Central memory CD8-positive, alpha-beta T cell (primary cell): ENCODE measurements around the gene SLC17A9.

Experiments
- ATAC-seq: fragments of 150-1000 bp; cut with Tn5 transposase; replicated peaks from 2 replicates; pipeline ENCODE4 v1.10.0; 2022; ENCODE audit warnings: mild to moderate bottlenecking, moderate FRiP score, moderate number of reproducible peaks; ENCODE audit not compliant: poor library complexity, severe bottlenecking; ENCODE audit errors: extremely low read depth
- DNase-seq, 2 donors: peaks; one replicate each; pipeline ENCODE4 v3.0.0; 2021; ENCODE audit warnings: low spot score in 2 of 2
- H3K27ac Mint-ChIP-seq: one replicate; pipeline ENCODE4 v1.8.0; 2022; ENCODE audit warnings: low read depth, mild to moderate bottlenecking, moderate library complexity, mixed read lengths
- H3K27me3 Mint-ChIP-seq: one replicate; pipeline ENCODE4 v1.8.0; 2022; ENCODE audit warnings: mixed read lengths
- H3K36me3 Mint-ChIP-seq: one replicate; pipeline ENCODE4 v1.8.0; 2022; ENCODE audit warnings: mild to moderate bottlenecking, moderate library complexity, mixed read lengths; ENCODE audit not compliant: insufficient read depth
- H3K4me1 Mint-ChIP-seq: one replicate; pipeline ENCODE4 v1.8.0; 2022; ENCODE audit warnings: mixed read lengths
- H3K4me3 Mint-ChIP-seq: one replicate; pipeline ENCODE4 v1.8.0; 2022; ENCODE audit warnings: mild to moderate bottlenecking, moderate library complexity, mixed read lengths
- H3K9me3 Mint-ChIP-seq: one replicate; pipeline ENCODE4 v1.8.0; 2022; ENCODE audit warnings: mixed read lengths

Gene SLC17A9

DNA sequence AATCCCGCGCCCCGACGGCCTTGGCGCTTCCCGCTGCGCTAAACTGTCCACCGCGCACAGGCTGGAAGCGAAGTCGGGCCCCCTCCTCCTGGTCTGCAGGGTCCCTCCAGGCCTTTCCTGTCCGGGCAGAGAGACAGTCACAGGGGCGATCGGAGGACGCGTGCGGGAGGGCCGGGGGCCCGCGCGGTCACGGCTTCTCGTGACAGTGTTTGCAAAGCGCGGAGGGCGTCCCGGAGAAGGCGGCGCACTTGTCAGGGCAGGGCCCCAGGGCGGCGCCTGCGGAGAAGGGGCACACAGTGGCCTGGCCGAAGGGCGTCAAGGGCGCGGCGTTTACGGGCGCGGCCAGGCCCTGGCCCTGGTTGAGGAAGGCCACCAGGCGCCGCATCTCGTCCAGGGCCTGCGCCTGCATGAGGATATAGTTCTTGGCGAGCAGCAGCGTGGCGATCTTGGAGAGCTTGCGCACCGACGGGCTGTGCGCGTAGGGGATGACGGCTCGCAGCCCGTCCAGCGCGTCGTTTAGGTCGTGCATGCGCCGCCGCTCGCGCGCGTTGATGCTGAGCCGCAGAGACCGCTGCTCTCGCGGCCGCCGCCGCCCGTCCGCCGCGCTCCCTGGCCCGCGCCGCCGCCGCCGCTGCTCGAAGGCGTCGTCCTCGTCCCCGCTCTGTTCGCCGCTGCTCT is 53.5 kb downstream of the SLC17A9 start:
- H3K4me3 Mint-ChIP-seq, result peak overlapping the region; percentile 25
- peak overlapping the region; percentile 13 for H3K27ac Mint-ChIP-seq
- ATAC-seq (no peak), DNase-seq (no peak)
- no peaks in the 10 kb centered on the region for H3K9me3 Mint-ChIP-seq
- H3K36me3 Mint-ChIP-seq, result peaks cover 21% of the 10 kb centered on the region
- H3K27me3 Mint-ChIP-seq, result peaks cover 51% of the 10 kb centered on the region
- peaks cover 25% of the 10 kb centered on the region for H3K4me1 Mint-ChIP-seq

DNA sequence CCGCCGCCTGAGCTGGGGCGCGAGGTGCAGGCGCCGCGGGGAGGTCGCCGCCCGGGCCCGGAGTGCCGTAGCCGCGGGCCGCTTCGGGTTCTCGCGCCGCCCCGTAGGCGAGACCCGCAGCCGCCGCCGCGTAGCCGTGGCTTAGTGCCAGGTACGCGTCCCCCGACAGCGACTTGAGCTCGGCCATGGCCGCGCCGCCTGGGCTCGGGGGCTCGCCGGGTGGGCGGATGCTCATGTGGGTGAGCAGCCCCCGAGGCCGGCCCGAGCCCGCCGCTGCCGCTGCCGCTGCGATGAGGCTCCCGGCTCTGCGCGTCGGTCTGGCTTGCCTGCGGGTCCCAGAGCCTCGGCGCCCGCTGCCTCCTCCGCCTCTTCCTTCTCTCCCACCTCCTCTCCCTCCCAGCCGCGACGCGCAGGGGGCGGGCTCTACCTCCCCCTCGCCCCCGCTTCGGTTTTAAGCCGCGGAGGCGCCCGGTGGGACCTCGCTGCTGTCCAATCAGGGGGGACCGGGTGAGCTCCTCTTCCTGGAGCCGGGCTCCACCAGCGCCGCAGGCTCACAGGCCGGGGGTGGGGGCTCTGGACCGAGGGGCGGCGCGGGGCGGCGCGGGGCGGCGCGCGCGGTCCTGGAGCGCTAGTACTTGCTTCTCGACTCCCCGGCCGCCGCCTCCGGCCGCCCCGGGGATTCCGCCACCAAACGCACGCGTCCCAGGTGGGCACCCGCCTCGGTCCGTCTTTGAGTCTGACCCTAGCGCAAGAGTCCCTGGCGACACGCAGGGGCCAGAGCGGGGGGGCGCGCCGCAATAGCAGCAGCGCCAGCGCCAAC is 54.2 kb downstream of the SLC17A9 start, which contains the start of gene BHLHE23:
Gene BHLHE23 (minus strand): TSS at position 425 of the 820 bp plus-strand sequence. CDS start 190 bp downstream, at position 235.
- Mint-ChIP-seq H3K36me3 (peaks cover 22% of the 10 kb centered on the region), H3K27me3 (peaks cover 44% of the 10 kb centered on the region), H3K4me3 (peak within 1 kb of the TSS; percentile 81), H3K27ac (peak within 1 kb of the TSS; percentile 13), H3K9me3 (no peaks in the 10 kb centered on the region), H3K4me1 (peaks cover 25% of the 10 kb centered on the region)
- DNase-seq, result no peak
- ATAC-seq, result no peak

DNA sequence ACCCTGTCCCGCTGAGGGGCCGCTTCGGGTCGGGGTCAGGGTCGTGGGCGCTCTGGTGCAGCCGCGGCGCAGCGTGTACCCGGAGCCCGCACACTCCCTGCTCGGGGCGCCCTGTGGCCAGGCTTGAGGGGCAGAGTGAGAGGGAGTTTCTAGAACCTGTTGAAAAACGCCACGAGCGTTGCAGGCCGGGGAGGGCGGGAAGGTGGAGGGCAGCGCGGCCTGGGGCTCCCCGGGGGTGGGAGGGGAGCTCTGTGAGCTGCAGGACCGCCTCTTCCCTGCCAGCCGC is 54.8 kb downstream of the SLC17A9 start:
- Mint-ChIP-seq H3K27ac (no peak overlapping the region), H3K27me3 (peaks cover 44% of the 10 kb centered on the region), H3K4me3 (peak overlapping the region; percentile 81), H3K9me3 (no peaks in the 10 kb centered on the region), H3K36me3 (peaks cover 22% of the 10 kb centered on the region), H3K4me1 (peaks cover 25% of the 10 kb centered on the region)
- DNase-seq (no peak), ATAC-seq (no peak)

DNA sequence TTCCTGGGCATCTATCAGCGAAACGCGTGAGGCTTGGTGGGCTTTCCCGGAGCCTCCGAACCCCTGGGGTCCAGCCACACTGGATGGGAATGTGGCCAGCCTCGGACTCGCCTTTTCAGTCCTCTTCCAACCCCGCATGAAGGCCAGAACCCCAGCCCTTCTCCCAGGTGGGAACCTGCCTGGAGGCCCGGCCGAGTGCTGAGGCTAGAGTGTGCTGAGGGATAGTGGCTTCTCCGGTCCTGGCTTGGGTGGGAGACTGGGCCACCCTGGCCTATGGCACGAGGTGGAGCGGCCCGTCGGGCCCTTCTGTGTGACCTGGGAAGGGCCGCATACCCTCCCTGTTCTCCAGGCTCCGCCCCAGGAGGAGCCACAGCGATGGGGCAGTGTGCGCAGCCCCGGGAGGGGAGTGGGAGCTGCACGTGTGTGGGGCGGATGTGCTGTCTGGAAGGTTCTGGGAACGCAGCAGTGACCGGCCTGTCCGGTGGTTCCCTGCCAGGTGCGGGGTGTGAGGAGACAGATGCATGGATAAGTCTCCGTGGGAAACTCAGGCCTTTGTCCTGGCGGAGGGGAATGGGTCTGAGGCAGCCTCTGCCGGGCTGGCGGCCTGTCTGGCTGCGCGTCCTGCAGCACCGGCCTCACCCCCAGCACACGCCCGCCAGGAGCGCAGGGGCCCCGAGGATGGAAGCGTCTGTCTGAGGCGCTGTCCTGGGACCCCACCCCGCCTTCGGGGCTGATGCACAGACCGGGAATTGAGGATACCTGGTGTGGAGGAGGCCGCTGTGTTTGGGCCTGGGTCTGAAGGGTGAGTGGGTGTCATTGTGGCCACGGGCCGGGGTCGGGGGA is 55.4 kb downstream of the SLC17A9 start:
- H3K27ac Mint-ChIP-seq, result no peak overlapping the region
- no peak for DNase-seq
- H3K4me3 Mint-ChIP-seq, result peak overlapping the region; percentile 81
- peaks cover 22% of the 10 kb centered on the region for H3K36me3 Mint-ChIP-seq
- peaks cover 25% of the 10 kb centered on the region for H3K4me1 Mint-ChIP-seq
- peaks cover 40% of the 10 kb centered on the region for H3K27me3 Mint-ChIP-seq
- no peak for ATAC-seq
- H3K9me3 Mint-ChIP-seq, result no peaks in the 10 kb centered on the region

DNA sequence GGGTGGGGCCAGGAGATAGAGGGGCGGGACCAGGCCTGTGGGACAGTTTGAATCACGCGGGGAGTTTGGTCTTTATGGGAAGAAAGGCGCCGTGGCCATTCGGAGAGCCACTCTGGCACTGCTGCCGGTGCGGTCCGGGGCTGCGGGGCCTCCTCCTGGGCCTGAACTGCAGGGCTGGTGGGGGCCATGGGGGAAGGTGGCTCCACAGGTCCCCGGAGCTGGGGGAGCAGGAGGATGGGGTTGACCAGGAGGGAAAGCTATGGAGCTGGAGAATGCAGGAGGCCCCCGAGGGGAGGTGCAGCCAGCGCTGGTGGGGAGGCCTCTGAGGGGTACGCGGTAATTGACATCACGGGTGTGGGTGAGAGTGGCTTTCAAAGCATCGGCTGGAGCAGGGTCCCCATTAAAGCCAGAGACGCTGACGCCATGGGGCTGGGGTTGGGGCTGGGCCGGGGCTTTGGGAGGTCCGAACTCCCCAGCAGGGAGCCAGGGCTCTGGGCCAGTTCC is 56.1 kb downstream of the SLC17A9 start:
- no peak for ATAC-seq
- Mint-ChIP-seq H3K9me3 (peaks cover 7% of the 10 kb centered on the region), H3K27ac (no peak overlapping the region), H3K27me3 (peaks cover 40% of the 10 kb centered on the region), H3K4me3 (peak overlapping the region; percentile 81), H3K36me3 (peaks cover 22% of the 10 kb centered on the region), H3K4me1 (peaks cover 25% of the 10 kb centered on the region)
- DNase-seq, result no peak

DNA sequence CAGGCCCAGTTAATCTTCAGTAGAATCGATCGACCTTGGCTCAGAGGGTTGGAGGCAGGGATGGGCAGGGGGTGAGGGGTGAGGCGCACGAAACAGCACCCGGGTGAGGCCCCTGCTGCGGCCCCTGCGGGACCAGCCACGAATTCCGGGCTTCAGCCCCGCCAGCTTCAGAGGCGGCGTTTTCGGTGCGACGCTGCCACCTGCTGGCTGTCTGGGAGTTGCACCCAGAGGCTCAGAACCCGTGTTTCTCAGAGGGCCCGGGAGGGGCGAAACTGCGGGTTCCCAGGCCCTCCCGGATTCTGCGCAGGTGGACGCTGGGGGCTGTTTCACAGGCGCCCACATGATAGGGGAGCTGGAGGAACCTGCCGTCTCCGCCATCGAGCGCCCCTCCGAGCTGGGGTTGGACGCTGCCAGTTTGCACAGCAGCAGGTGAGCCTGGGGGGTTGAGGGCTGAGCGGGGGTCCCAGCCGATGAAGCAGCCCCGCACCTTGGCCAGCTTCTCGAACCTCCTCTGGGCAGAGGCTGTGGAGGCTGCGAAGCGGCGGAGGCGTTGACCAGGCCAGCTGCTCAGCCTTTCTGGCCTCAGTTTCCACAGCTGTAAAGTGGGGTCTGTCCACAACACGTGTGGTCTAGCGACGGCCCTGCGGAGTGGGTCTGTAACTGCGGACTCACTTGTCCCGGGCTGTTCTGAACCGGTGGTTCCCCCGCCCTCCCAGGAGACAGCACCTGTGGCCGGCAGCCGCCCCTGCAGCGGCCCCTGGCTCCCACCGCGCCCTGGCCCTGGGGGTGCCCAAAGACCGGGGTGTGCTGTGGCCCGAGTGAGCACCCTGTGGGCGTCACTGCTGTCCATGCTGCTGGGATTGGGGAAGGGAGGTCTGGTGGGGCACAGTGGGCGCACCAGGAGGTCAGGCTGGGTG is 56.8 kb downstream of the SLC17A9 start:
- Mint-ChIP-seq H3K36me3 (peaks cover 22% of the 10 kb centered on the region), H3K27ac (no peak overlapping the region), H3K9me3 (peaks cover 7% of the 10 kb centered on the region), H3K27me3 (peaks cover 40% of the 10 kb centered on the region), H3K4me3 (peak overlapping the region; percentile 81), H3K4me1 (peaks cover 25% of the 10 kb centered on the region)
- ATAC-seq (peak; percentile 46), DNase-seq (peak; percentile 74 to 82)

DNA sequence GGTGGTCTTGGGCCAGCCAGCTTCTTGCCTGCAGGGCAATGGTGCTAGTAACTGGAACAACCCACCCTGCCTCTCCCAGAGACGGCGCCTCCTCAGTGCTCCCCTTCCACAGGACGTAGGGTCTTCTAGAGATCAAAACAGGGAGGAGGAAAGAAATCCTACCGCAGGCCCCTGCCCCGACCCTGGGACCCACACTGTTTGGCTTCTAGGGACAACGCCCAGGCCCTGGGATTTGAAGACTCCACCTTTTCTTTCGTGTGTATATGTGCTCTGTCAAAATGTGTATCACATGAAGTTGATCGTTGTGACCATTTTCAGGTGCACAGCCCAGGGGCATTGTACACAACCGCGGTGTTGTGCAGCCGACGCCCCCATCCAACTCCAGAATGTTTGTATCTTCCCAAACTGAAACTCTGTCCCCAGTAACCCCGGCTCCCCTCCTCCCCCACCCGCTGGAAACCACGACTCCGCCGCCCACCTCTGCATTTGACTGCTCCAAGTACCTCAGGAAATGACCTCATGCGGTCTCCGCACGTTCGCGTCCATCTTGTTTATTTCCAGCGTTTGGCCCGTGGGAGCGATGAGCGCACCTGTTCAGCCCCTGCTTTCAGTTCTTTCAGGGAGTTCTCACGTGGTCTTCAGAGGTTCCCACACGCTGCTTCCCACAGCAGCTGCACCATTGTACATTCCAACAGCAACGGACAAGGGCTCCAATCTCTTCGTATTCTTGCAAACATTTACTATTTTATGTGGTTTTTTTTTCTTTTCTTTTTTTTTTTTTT is 57.7 kb downstream of the SLC17A9 start:
- peaks cover 7% of the 10 kb centered on the region for H3K9me3 Mint-ChIP-seq
- peak overlapping the region; percentile 45 for H3K27ac Mint-ChIP-seq
- peak overlapping the region; percentile 81 for H3K4me3 Mint-ChIP-seq
- ATAC-seq, result peak; percentile 76
- H3K4me1 Mint-ChIP-seq, result peaks cover 25% of the 10 kb centered on the region
- peaks cover 22% of the 10 kb centered on the region for H3K36me3 Mint-ChIP-seq
- peak; percentile 45 to 56 for DNase-seq
- H3K27me3 Mint-ChIP-seq, result peaks cover 44% of the 10 kb centered on the region

DNA sequence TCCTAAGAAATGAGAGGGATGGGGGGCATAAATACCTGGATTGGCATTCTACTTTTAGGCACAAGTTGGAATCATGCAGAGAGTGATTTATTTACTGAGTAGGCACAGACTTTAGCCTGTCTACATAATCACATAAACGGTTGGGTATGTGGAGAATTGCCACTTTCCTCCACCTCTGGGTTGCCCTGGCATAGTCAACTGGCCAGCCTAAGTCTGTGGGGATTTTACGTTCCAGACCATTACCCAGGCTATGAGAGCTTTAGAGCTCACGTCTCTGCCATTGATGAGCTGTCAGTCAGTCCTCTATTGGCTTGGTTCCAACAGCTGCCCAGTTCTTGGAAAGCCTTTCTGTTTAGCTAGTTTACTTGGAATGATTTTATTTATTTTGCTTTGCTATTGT is 59.3 kb downstream of the SLC17A9 start:
- ATAC-seq (no peak), DNase-seq (no peak)

DNA sequence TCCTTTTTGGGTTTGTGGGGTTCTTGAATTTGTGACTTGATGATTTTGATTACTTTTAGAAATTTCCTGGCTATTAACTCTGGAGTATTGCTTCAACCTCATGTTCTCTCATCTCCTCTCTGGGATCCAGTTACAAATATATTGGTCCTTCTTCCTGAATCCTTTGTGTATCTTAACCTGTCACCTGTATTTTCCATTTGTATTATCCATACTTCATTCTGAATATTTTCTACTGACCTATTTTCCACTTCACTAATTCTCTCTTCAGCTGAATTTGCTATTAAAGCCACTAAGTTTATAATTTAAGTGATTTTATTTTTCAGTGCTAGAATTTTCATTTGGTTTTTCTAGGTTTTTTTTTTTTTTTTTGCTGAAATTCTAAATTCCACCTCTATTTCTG is 60.7 kb downstream of the SLC17A9 start:
- no peak overlapping the region for H3K4me3 Mint-ChIP-seq
- DNase-seq (no peak), ATAC-seq (no peak)
- peak overlapping the region; percentile 36 for H3K27ac Mint-ChIP-seq
- peaks cover 6% of the 10 kb centered on the region for H3K36me3 Mint-ChIP-seq
- peaks cover 56% of the 10 kb centered on the region for H3K27me3 Mint-ChIP-seq
- H3K9me3 Mint-ChIP-seq, result peaks cover 7% of the 10 kb centered on the region
- peaks cover 20% of the 10 kb centered on the region for H3K4me1 Mint-ChIP-seq

More for the DNA sequence above, 59.3 kb downstream of the SLC17A9 start:
- Mint-ChIP-seq H3K27ac (no peak overlapping the region), H3K27me3 (peaks cover 60% of the 10 kb centered on the region), H3K4me3 (no peak overlapping the region), H3K4me1 (peaks cover 25% of the 10 kb centered on the region), H3K36me3 (peaks cover 15% of the 10 kb centered on the region), H3K9me3 (peaks cover 7% of the 10 kb centered on the region)

DNA sequence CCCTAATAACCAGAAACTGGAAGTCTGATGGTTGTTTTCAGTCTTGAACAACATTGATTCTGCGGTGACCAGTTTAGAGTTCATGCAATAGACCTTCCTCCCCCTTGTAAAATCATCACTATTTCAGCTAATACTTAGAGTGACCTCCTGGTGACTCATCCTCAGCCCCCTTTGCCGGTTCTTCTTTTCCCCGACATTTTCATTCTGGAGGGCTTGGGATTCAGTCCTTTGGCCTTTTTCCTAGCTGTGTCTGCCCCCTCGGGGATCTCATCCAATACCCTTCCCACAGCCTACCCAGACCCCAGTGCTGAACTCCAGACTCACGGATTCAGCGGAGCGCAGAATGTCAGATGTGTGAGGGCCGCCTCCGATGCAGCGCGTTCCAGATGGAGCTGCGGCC is 61.8 kb downstream of the SLC17A9 start:
- no peak for DNase-seq
- H3K4me1 Mint-ChIP-seq, result peaks cover 10% of the 10 kb centered on the region
- peaks cover 7% of the 10 kb centered on the region for H3K9me3 Mint-ChIP-seq
- H3K27ac Mint-ChIP-seq, result no peak overlapping the region
- peaks cover 6% of the 10 kb centered on the region for H3K36me3 Mint-ChIP-seq
- peaks cover 56% of the 10 kb centered on the region for H3K27me3 Mint-ChIP-seq
- no peak overlapping the region for H3K4me3 Mint-ChIP-seq
- ATAC-seq, result no peak

DNA sequence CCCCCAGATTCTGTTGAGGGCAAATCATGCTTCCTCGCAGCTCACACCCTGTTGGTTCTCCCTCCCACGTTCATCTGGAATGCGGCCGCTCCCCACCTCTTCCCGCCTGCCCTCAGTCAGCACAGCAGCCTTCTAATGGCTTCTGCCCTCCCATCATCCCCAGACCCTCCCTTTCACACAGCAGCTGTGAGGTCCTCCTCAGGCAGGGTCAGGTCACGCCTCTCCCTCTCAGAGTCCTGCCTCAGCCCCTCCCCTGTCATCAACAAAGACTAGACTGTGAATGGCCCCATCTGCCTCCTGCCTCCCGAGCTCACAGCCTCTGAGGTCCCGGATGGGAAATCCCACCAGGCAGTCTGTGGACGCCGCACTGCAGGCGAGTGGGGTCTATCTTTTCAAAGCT is 62.2 kb downstream of the SLC17A9 start:
- H3K4me1 Mint-ChIP-seq, result peaks cover 10% of the 10 kb centered on the region
- DNase-seq (no peak), ATAC-seq (no peak)
- peaks cover 7% of the 10 kb centered on the region for H3K9me3 Mint-ChIP-seq
- H3K27ac Mint-ChIP-seq, result no peak overlapping the region
- H3K27me3 Mint-ChIP-seq, result peaks cover 61% of the 10 kb centered on the region
- H3K4me3 Mint-ChIP-seq, result no peak overlapping the region
- H3K36me3 Mint-ChIP-seq, result peaks cover 6% of the 10 kb centered on the region
